Activated naive CD4-positive, alpha-beta T cell treated with anti-CD3 and anti-CD28 coated beads for 36 hours (primary cell): ENCODE measurements around the gene EML2. TPM values are rescaled to one million over a fixed set of nuclear protein-coding genes. Genes with fewer than 3 reads are reported as not detected.
"Not testable (repeated sequence)": the region's sequence is repeated elsewhere in the genome, so short reads cannot be mapped to it uniquely, and the experiment has no call there.

Experiments
- CTCF ChIA-PET: fragments of 350-600 bp; sonication (Branson Sonifier 250); formaldehyde crosslinking; loops from one replicate; lab custom pipeline; 2021; ENCODE audit warnings: antibody characterized with exemption; lab: Charles Lee
- DNase-seq: peaks from one replicate; pipeline ENCODE4 v3.0.0-alpha.2; 2020
- H3K27ac Mint-ChIP-seq: one replicate; pipeline ENCODE4 v1.8.0; 2021; ENCODE audit warnings: mild to moderate bottlenecking, mixed read lengths
- H3K27me3 Mint-ChIP-seq: one replicate; pipeline ENCODE4 v1.8.0; 2021; ENCODE audit warnings: low read depth, mixed read lengths
- H3K36me3 Mint-ChIP-seq: one replicate; pipeline ENCODE4 v1.8.0; 2021; ENCODE audit warnings: low read depth, mixed read lengths
- H3K4me1 Mint-ChIP-seq: one replicate; pipeline ENCODE4 v1.8.0; 2021; ENCODE audit warnings: low read depth, mixed read lengths
- H3K4me3 Mint-ChIP-seq: one replicate; pipeline ENCODE4 v1.8.0; 2021; ENCODE audit warnings: mild to moderate bottlenecking, moderate library complexity, mixed read lengths
- H3K9me3 Mint-ChIP-seq: one replicate; pipeline ENCODE4 v1.8.0; 2021; ENCODE audit warnings: mixed read lengths
- intact Hi-C: fragments of 100-400 bp; cut with micrococcal nuclease; formaldehyde crosslinking; loops from one replicate; pipeline ENCODE4 v1.15.1; 2023
- total RNA-seq, 2 experiments: library from RNA; stranded (reverse); gene quantifications; one replicate each; pipeline ENCODE4 v1.2.3, GENCODE V29; 2021

Gene EML2
- total RNA-seq, 2 experiments from 2014 or later, result 145 to 159 TPM

GRCh38 chr19:45632468-45633196, 6.6 kb downstream of the EML2 start:
- DNase-seq, result peak; percentile 69
- Mint-ChIP-seq H3K36me3 (peaks cover 42% of the 10 kb centered on the region), H3K4me3 (peak overlapping the region; percentile 21), H3K4me1 (peaks cover 20% of the 10 kb centered on the region), H3K27me3 (no peaks in the 10 kb centered on the region), H3K27ac (peak overlapping the region; percentile 87), H3K9me3 (no peaks in the 10 kb centered on the region)
- intact Hi-C loops, result no loop called here
- CTCF ChIA-PET, result interaction anchor here (5.4 kb wide), 1 partner anchor 9 kb away, joined by 38 read pairs; no protein-coding TSS in a partner anchor

- intact Hi-C loops, result loop anchor here (1.0 kb wide), 3 partner anchors 12 to 46 kb away; partner anchors contain the start of gene OPA3
- Mint-ChIP-seq H3K4me1 (peaks cover 19% of the 10 kb centered on the region), H3K36me3 (peaks cover 52% of the 10 kb centered on the region), H3K9me3 (no peaks in the 10 kb centered on the region), H3K4me3 (no peak overlapping the region), H3K27ac (peak overlapping the region; percentile 97), H3K27me3 (no peaks in the 10 kb centered on the region)
- CTCF ChIA-PET, result interaction anchor here (0.6 to 5.4 kb wide), 6 partner anchors 9 to 1233 kb away, joined by 3 to 38 read pairs (median 4); partner anchors contain the start of genes EML2 and PPM1N
- DNase-seq, result peak; percentile 86
Observed at GRCh38 chr19:45630463-45630862, 8.7 kb downstream of the EML2 start.

- Mint-ChIP-seq H3K9me3 (no peaks in the 10 kb centered on the region), H3K36me3 (peaks cover 56% of the 10 kb centered on the region), H3K4me3 (peak overlapping the region; percentile 16), H3K27me3 (no peaks in the 10 kb centered on the region), H3K4me1 (peaks cover 20% of the 10 kb centered on the region), H3K27ac (peak overlapping the region; percentile 97)
- peak; percentile 57 for DNase-seq
- intact Hi-C loops, result loop anchor here (1.0 kb wide), 3 partner anchors 13 to 45 kb away; partner anchors contain the start of gene OPA3
- CTCF ChIA-PET, result interaction anchor here (5.4 kb wide), 1 partner anchor 12 kb away, joined by 38 read pairs; no protein-coding TSS in a partner anchor
Observed at GRCh38 chr19:45629704-45630103, 9.5 kb downstream of the EML2 start.

- CTCF ChIA-PET, H3K27ac Mint-ChIP-seq, H3K4me3 Mint-ChIP-seq, H3K27me3 Mint-ChIP-seq, intact Hi-C loops, H3K9me3 Mint-ChIP-seq, DNase-seq: not testable (repeated sequence)
- Mint-ChIP-seq H3K4me1 (peaks cover 20% of the 10 kb centered on the region), H3K36me3 (peaks cover 61% of the 10 kb centered on the region)
Observed at GRCh38 chr19:45628219-45628618, 11.0 kb downstream of the EML2 start.

GRCh38 chr19:45623984-45624383, 15.2 kb downstream of the EML2 start:
- Mint-ChIP-seq H3K36me3 (peaks cover 67% of the 10 kb centered on the region), H3K4me3 (no peak overlapping the region), H3K9me3 (no peaks in the 10 kb centered on the region), H3K4me1 (peaks cover 2% of the 10 kb centered on the region), H3K27ac (no peak overlapping the region), H3K27me3 (no peaks in the 10 kb centered on the region)
- CTCF ChIA-PET, result interaction anchor here (1.3 kb wide), 1 partner anchor 18 kb away, joined by 3 read pairs; no protein-coding TSS in a partner anchor
- intact Hi-C loops, result no loop called here
- DNase-seq, result no peak

- peaks cover 65% of the 10 kb centered on the region for H3K36me3 Mint-ChIP-seq
- H3K4me3 Mint-ChIP-seq, result no peak overlapping the region
- peaks cover 2% of the 10 kb centered on the region for H3K4me1 Mint-ChIP-seq
- no peaks in the 10 kb centered on the region for H3K9me3 Mint-ChIP-seq
- peak overlapping the region; percentile 7 for H3K27ac Mint-ChIP-seq
- DNase-seq, result no peak
- intact Hi-C loops, result no loop called here
- CTCF ChIA-PET, result interaction anchor here (0.9 kb wide), 1 partner anchor 16 kb away, joined by 4 read pairs; no protein-coding TSS in a partner anchor
- no peaks in the 10 kb centered on the region for H3K27me3 Mint-ChIP-seq
Observed at GRCh38 chr19:45621976-45622503, 17.2 kb downstream of the EML2 start.

- H3K4me1 Mint-ChIP-seq, result peaks cover 2% of the 10 kb centered on the region
- no peaks in the 10 kb centered on the region for H3K27me3 Mint-ChIP-seq
- DNase-seq, result no peak
- CTCF ChIA-PET, result no interaction called here
- no peak overlapping the region for H3K27ac Mint-ChIP-seq
- no peaks in the 10 kb centered on the region for H3K9me3 Mint-ChIP-seq
- H3K36me3 Mint-ChIP-seq, result peaks cover 68% of the 10 kb centered on the region
- H3K4me3 Mint-ChIP-seq, result no peak overlapping the region
- intact Hi-C loops, result no loop called here
Observed at GRCh38 chr19:45621389-45621788, 17.8 kb downstream of the EML2 start.

- Mint-ChIP-seq H3K4me3 (no peak overlapping the region), H3K4me1 (peaks cover 23% of the 10 kb centered on the region), H3K27me3 (no peaks in the 10 kb centered on the region), H3K27ac (no peak overlapping the region), H3K9me3 (no peaks in the 10 kb centered on the region), H3K36me3 (peaks cover 70% of the 10 kb centered on the region)
- no peak for DNase-seq
- intact Hi-C loops, result no loop called here
- CTCF ChIA-PET, result interaction anchor here (1.5 kb wide), 1 partner anchor 25 kb away, joined by 4 read pairs; no protein-coding TSS in a partner anchor
Observed at GRCh38 chr19:45616704-45617017, 22.5 kb downstream of the EML2 start.

GRCh38 chr19:45615795-45616703, 23.1 kb downstream of the EML2 start:
- CTCF ChIA-PET, result interaction anchor here (1.5 kb wide), 1 partner anchor 26 kb away, joined by 4 read pairs; no protein-coding TSS in a partner anchor
- Mint-ChIP-seq H3K9me3 (no peaks in the 10 kb centered on the region), H3K4me1 (peaks cover 23% of the 10 kb centered on the region), H3K36me3 (peaks cover 71% of the 10 kb centered on the region), H3K27me3 (no peaks in the 10 kb centered on the region), H3K27ac (peak overlapping the region; percentile 39), H3K4me3 (no peak overlapping the region)
- intact Hi-C loops, result no loop called here
- DNase-seq, result peak; percentile 85

- DNase-seq, H3K9me3 Mint-ChIP-seq, H3K27me3 Mint-ChIP-seq, H3K4me3 Mint-ChIP-seq, intact Hi-C loops: not testable (repeated sequence)
- CTCF ChIA-PET, result interaction anchor here (3.2 kb wide), 1 partner anchor 27 kb away, joined by 27 read pairs; no protein-coding TSS in a partner anchor
- Mint-ChIP-seq H3K4me1 (peaks cover 23% of the 10 kb centered on the region), H3K27ac (peak overlapping the region; percentile 91), H3K36me3 (peaks cover 73% of the 10 kb centered on the region)
Observed at GRCh38 chr19:45615056-45615455, 24.1 kb downstream of the EML2 start.

GRCh38 chr19:45613926-45614725, 25.1 kb downstream of the EML2 start:
- H3K27me3 Mint-ChIP-seq, result no peaks in the 10 kb centered on the region
- peaks cover 5% of the 10 kb centered on the region for H3K9me3 Mint-ChIP-seq
- intact Hi-C loops, result loop anchor here (1.0 kb wide), 2 partner anchors 16 to 29 kb away; no protein-coding TSS in a partner anchor
- DNase-seq, result peak; percentile 75
- CTCF ChIA-PET, result interaction anchor here (1.4 to 3.2 kb wide), 2 partner anchors 28 to 76 kb away, joined by 3 to 27 read pairs; no protein-coding TSS in a partner anchor
- H3K4me3 Mint-ChIP-seq, result no peak overlapping the region
- peak overlapping the region; percentile 91 for H3K27ac Mint-ChIP-seq
- peaks cover 23% of the 10 kb centered on the region for H3K4me1 Mint-ChIP-seq
- H3K36me3 Mint-ChIP-seq, result peaks cover 76% of the 10 kb centered on the region
